GM03348 (cell line): ENCODE measurements around the gene TNNI3.
"Not testable (repeated sequence)": the region's sequence is repeated elsewhere in the genome, so short reads cannot be mapped to it uniquely, and the experiment has no call there.

Source experiments
- DNase-seq: peaks from one replicate; pipeline ENCODE4 v3.0.0; 2012; ENCODE audit warnings: low spot score

TNNI3 gene

DNA sequence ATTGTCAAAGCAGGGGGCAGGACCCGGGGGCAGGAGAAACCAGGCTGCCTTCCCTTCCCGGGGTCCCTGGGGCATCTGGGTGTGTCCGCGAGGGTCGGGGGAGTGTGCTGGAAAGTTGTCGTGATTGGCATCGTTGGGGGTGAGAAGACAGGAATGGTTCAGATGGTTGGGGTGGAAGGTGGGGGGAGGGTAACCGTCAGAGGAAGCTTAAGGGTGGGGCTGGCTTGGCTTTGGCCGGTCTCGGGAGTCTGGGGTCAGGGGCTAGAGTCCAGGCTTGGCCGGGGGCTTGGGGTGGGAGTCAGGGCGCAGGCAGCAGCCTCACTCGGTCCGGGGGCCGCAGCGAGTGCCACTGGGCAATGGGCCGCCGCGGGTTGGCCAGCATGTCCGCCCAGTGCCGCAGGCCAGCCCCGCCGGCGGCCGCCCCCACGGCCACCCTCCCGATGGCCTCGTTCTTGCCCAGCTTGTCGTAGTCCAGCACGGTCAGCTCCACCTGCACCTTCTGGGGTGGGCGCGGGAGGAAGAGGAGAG is 15.7 kb upstream of the TNNI3 start:
- no peak for DNase-seq

DNA sequence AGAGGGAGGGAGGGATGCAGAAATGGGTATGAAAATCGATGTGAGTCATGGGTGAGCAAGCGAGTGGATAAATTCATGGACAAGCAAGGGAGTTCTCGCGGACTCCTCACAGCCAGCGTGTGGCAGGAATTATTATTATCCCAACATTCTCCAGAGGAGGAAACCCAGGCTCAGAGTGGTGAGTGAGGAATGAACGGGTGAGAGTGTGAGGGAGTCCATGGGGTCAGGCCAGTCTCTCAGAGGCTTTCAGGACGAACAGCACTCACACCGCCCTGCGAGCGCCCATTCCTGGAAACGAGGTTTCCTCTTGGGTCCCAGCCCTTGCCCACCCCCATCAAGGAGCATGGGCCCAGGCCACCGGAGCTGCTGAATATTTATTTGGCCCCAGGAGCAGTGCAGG is 15.2 kb upstream of the TNNI3 start:
- peak; percentile 71 for DNase-seq

GRCh38 chr19:55172318-55172717 is 14.8 kb upstream of the TNNI3 start:
- not testable (repeated sequence) for DNase-seq

GRCh38 chr19:55171440-55171839 is 13.9 kb upstream of the TNNI3 start:
- DNase-seq = no peak

- DNase-seq = no peak
Observed at GRCh38 chr19:55169136-55169535, 11.6 kb upstream of the TNNI3 start.

- DNase-seq = peak; percentile 100
Observed at GRCh38 chr19:55166530-55167268, 9.2 kb upstream of the TNNI3 start, which contains the start of gene DNAAF3. TSS of gene DNAAF3 (minus strand) at chr19:55166613. CDS start at chr19:55166413, 200 bp downstream.

- peak; percentile 81 for DNase-seq
Observed at GRCh38 chr19:55165952-55166529, 8.5 kb upstream of the TNNI3 start.

GRCh38 chr19:55161571-55162322 is 4.2 kb upstream of the TNNI3 start:
- no peak for DNase-seq

- DNase-seq = no peak
Observed at GRCh38 chr19:55160986-55161365, 3.4 kb upstream of the TNNI3 start.

DNA sequence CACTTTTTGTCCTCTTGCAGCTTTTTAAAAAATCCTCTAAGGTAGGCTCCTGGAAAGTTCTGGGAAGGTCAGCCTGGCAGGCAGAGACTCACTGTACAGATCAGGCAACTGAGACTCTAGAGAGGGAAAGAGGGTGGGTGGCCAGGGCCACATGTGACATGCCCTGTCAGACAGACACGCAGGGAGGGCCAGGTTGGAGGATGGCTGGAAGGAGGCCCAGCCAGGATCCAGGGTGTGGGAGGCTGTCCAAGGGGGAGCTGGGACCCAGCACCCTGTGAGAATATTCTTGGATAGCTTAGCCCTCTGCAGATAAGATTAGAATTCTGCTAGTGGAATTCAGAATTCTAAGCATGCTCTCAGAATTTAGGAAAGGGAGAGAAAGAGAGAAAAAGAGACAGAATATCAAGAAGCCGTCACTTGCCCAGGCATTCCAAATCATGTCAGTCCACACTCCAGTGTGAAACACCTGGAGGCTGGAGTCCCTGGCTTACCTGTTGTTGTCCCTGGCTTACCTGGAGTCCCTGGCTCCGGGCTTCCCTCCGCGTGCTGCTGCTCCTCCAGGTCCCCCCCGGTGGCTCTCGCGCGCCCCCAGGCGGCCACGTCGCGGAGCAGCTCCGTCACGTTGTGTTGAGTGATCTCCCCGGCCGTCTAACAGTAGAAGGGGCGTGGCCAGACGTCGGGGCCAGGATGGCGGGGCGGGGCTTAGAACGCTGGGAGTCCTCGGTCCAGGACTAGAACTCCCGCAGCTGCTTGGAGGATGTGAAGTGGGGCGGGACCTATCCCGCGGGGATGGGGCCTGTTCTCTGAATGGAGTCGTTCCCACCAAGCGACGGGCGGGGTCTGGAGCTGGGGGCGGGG is 2.8 kb upstream of the TNNI3 start:
- peak; percentile 96 for DNase-seq

- DNase-seq = no peak
Observed at GRCh38 chr19:55158848-55159749, 1.6 kb upstream of the TNNI3 start.

DNA sequence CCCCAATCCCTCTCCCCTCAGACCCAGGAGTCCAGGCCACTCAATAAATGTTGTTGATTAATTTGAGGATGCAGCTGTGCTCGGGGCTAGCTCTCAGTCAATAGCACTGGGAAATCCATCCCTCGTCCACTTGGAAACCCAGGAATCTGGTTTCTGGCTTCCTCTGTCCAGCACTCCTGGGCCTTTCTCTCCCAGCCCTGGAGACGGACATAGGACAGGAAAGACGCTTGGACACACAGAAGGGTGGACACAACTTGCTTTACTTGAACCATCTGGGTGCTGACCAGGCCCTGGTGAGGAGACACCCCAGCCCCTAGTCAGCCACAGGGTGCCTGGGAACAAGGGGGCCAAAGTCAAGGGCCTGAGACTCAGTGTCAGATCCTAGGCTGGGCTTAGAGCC is 891 bp upstream of the TNNI3 start:
- DNase-seq = no peak

DNA sequence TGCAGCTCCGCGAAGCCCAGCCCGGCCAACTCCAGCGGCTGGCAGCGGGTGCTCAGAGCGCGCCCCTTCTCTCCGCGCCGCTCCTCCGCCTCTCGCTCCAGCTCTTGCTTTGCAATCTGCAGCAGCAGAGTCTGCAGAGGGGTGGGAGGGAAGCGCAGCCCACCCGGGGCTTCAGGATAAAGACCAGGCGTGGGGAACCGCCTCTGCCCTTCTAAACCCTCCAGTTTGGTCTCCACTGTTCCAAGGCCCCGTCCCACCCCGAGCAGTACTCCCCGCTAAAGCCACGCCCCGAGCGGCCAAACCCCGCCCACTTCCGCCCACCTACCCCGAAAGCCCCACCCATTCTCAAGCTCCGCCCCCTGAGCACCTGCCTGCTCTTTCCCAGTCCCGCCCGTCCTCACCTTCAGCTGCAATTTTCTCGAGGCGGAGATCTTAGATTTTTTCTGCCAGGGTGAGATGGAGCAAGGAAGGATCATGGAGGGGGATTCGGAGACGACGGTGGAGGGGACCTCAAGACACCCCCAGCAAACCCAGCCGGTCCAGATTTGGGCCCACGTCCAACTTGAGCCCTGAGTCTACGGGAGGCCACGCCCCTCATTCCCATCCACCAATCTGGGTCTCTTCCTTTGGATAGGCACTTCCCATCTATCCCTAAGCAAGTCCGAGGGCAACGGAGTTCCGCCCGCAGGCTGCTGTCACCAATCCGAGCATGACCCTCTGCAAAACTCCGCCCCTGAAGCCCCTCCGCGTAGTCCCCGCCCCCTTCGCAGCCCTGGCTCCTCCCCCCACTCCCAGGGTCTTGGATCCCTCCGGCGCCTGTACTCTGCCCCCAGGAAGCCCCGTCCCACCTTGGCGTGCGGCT is 1.1 kb downstream of the TNNI3 start:
- DNase-seq = peak; percentile 65

DNA sequence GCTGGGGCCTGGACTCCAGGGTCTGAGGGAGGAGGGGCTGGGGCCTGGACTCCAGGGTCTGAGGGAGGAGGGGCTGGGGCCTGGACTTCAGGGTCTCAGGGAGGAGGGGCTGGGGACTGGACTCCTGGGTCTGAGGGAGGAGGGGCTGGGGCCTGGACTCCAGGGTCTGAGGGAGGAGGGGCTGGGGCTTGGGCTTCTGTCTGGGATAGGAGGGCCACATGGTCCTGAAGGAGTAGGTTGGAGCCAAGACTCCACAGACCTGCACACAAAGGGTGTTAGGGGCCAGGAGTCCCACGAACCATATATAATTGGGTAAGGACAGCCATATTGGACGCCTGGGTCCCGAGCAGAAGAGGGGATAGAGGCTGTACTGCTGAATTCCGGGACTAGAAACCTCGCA is 1.7 kb downstream of the TNNI3 start:
- not testable (repeated sequence) for DNase-seq

DNA sequence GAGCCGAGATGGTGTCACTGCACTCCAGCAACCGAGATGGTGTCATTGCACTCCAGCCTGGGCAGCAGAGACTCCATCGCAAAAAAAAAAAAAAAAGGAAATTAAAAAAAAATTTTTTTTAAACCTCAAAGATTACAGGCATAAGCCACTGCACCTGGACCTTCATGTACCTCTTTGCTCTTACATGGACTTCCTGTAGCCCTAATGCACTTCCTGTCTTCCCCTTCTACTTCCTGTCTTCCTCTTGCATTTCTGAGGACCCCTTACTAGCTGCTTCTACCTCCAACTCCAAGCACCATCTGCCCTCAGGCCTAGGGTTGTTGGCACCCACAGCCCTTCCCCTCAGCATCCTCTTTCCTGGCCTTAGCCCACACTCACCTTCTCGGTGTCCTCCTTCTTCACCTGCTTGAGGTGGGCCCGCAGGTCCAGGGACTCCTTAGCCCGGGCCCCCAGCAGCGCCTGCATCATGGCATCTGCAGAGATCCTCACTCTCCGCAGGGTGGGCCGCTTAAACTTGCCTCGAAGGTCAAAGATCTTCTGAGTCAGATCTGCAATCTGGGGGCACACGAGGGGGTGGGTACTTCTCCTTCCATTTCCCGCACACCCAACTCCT is 3.8 kb downstream of the TNNI3 start:
- no peak for DNase-seq

DNA sequence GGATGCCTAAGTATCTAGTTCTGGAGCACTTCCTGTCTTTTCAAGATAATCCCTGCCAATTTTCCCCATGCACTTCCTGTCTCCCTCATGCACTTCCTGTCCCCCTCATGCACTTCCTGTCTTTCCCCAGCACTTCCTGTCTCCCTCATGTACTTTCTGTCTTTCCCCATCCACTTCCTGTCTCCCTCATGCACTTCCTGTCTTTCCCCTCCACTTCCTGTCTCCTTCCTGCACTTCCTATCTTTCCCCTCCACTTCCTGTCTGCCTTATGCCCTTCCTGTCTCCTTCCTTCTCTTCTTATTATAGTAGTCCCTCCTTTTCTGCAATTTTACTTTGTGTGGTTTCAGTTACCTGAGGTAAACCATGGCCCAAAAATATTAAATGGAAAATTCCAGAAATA is 5.5 kb downstream of the TNNI3 start:
- no peak for DNase-seq

DNA sequence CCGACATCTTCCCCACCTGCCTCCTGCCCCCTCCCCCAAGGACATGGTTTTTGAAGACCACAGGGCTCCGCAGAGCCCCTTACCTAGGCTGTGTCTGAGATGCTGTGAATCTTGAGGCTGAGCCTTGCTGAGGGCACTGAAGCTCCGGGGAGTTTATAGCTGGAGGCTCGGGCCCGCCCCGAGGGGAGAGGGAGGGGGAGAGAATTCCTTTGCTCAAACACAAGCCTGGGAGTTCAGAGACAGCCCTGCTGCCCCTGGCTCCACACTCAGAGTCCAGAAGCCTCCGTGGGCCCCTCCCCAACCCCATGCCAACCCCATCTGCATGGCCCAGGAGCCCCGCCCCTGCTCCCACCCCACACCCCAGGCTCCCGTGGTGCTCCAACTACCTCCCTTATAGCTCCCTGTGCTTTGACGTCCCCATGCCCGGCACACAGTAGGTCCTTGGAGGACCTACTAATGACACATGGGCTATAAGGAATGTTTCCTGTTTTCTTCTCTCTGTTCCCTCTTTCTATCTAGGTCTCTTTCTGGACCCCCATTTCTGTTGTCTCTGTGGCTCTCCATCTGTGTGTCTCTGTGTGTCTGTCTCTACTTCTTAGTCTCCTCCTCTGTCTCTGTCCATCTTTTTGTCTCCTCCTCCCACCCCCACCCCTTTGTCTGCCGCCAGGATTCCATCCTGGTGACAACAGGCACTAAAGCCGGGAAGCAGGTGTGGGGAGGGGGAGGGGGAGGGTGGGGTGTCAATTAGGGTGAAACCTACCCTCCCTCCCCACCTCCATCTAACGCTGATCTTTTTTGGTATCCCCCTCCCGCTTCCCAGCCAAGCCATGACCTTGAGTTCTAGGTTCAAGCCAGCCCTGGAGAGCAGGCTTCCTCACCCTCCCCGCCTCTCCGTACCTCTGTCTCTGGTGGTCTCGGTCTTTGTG is 8.2 kb downstream of the TNNI3 start, which contains the start of gene TNNT1:
Gene TNNT1, minus strand, starts transcription at position 129 of the 926 bp plus-strand sequence. CDS start 2,049 bp downstream, outside the sequence.
- no peak for DNase-seq
